Measurements from ENCODE around the gene CCDC187. TPM values are rescaled to one million over a fixed set of nuclear protein-coding genes. Genes with fewer than 3 reads are reported as not detected.

CCDC187 gene
- total RNA-seq, 6 experiments from 2014 or later = 0.09 to 0.80 (median 0.62) TPM; not detected in 3

GRCh38 chr9:136316271-136316751, 12.4 kb upstream of the CCDC187 start:
- WGBS (ENCODE audit: insufficient coverage, low coverage, low lambda C conversion rate, missing lambda C conversion rate) = 88% methylated on average over 7 of the region's 23 CpGs
- no peaks in the 10 kb centered on the region for H3K36me3 ChIP-seq
- TF ChIP-seq CTCF (IDR thresholded peaks at IDR 0.05) (no peak), POLR2A (IDR thresholded peaks at IDR 0.05) (no peak)
- peaks cover 0 to 4% (median 0%) of the 10 kb centered on the region in 4 donors for H3K9me3 ChIP-seq
- H3K4me1 ChIP-seq = no peaks in the 10 kb centered on the region
- intact Hi-C loops (cut with DNase I) = no loop called here
- no peak overlapping the region for H3K27ac ChIP-seq
- no peak overlapping the region for H3K4me3 ChIP-seq
- no peaks in the 10 kb centered on the region for H3K27me3 ChIP-seq
- DNase-seq (no peak), ATAC-seq (no peak)

DNA sequence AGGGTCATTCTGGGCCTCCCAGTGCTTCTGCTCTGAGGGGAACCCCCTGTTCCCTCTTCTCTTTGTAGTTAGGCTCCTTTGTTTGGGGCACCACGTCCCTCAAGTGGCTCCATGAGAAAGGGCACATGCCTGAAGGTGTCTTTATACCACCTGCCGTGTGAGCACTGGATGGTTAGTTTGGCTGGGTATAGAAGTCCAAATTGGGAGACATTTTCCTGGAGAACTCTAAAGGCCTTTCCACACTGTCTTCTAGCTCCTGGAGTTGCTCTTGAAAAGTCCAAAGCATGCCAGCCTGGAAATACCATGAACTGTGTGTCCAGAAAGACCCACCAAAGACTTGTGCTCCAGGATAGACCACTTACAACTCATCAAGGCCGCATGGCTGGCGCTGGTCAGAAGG, 11.1 kb upstream of the CCDC187 start:
- no peak overlapping the region for H3K27ac ChIP-seq
- 100% methylated on average over 2 of the region's 4 CpGs for whole genome bisulfite sequencing (ENCODE audit: insufficient coverage, low coverage, low lambda C conversion rate, missing lambda C conversion rate)
- no peak overlapping the region for H3K4me3 ChIP-seq
- intact Hi-C loops (cut with DNase I) = no loop called here
- H3K9me3 ChIP-seq = peaks cover 0 to 4% (median 0%) of the 10 kb centered on the region in 4 donors
- H3K36me3 ChIP-seq = no peaks in the 10 kb centered on the region
- DNase-seq (no peak), ATAC-seq (no peak)
- H3K4me1 ChIP-seq = no peaks in the 10 kb centered on the region
- no peaks in the 10 kb centered on the region for H3K27me3 ChIP-seq
- TF ChIP-seq CTCF (IDR thresholded peaks at IDR 0.05) (no peak), POLR2A (IDR thresholded peaks at IDR 0.05) (no peak)

DNA sequence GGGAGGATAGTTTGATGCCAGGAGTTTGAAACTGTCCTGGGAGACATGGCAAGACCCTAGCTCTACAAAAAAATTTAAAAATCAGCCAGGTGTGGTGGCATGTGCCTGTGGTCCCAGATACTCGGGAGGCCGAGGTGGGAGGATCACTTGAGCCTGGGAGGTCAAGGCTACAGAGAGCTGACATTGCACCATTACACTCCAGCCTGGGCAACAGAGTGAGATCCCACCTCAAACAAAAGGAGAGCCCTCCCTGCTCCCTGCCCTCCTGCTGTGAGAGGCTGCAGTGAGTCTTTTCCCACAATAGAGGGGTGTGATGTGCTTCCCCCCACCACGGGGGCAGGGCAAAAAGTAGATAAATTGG, 10.1 kb upstream of the CCDC187 start:
- intact Hi-C loops (cut with DNase I) = no loop called here

DNA sequence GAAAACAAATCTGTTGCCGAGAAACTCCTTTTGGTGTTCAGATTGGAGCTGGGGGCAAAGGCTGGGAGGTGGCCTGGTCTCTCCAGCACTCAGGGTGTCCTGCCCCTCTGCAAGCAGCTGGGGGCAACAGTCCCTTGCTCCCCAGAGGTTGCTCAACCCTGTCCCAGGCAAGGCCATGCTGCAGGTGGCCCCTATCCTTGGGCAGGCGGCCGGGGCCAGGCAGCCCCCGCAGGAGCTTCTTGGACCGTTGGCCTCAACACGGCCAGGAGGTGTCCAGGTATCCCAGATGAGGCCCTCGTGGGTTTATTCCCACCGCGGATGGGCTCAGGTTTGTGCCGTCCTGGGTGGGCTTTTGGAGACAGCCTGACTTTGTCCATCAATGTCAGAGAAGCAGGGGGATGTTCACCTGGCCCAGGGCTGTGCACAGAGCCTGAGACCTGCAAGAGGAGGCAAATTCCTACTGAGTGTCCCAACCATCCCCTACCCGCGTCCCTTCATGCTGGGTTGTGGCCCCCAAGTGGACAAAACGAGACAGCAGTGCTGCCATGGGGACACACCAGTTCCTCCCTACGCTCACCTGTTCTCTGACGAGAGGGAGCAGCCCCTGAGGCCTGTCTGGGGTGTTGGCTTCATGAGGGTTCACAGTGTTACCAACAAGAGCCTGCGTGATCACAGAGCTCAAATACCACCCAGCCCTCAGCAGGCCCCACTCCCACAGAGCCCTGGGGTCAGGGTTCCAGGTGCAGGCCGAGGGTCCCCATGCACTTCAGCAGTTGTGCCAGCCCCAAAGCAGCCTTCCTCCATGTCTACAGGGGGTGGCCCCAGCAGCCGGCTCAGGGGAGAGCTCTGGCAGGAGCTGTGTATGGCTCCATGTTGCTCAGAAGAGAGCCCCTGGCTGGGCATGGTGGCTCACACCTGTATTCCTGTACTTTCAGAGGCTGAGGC, 9.5 kb upstream of the CCDC187 start:
- intact Hi-C loops (cut with DNase I) = no loop called here
- Histone ChIP-seq H3K27ac (no peak overlapping the region), H3K9me3 (peaks cover 0 to 4% (median 0%) of the 10 kb centered on the region in 4 donors), H3K4me3 (no peak overlapping the region), H3K27me3 (no peaks in the 10 kb centered on the region), H3K36me3 (no peaks in the 10 kb centered on the region), H3K4me1 (no peaks in the 10 kb centered on the region)
- 40% methylated on average over 1 of the region's 18 CpGs for WGBS (ENCODE audit: insufficient coverage, low coverage, low lambda C conversion rate, missing lambda C conversion rate)
- ATAC-seq (no peak), DNase-seq (no peak)
- TF ChIP-seq CTCF (IDR thresholded peaks at IDR 0.05) (no peak), POLR2A (IDR thresholded peaks at IDR 0.05) (no peak)

More for the DNA sequence above, 10.1 kb upstream of the CCDC187 start:
- peaks cover 0 to 4% (median 0%) of the 10 kb centered on the region in 4 donors for H3K9me3 ChIP-seq
- no peak for ATAC-seq
- no peak for DNase-seq
- TF ChIP-seq POLR2A (IDR thresholded peaks at IDR 0.05) (no peak), CTCF (IDR thresholded peaks at IDR 0.05) (no peak)
- no peaks in the 10 kb centered on the region for H3K27me3 ChIP-seq
- H3K36me3 ChIP-seq = no peaks in the 10 kb centered on the region
- no peak overlapping the region for H3K27ac ChIP-seq
- H3K4me1 ChIP-seq = no peaks in the 10 kb centered on the region
- 72% methylated on average over 3 of the region's 3 CpGs for WGBS (ENCODE audit: insufficient coverage, low coverage, low lambda C conversion rate, missing lambda C conversion rate)
- no peak overlapping the region for H3K4me3 ChIP-seq

All from right lobe of liver (tissue), 6 donors.